ENCODE data around the gene EBF4.
A peak's percentile ranks its signal among the peaks of the same experiment; 100 is the strongest.

The EBF4 gene

GRCh38 chr20:2692036-2692885 is at the start of gene EBF4:
Gene EBF4, plus strand, starts transcription at chr20:2692780. Its CDS starts 866 bp downstream, at chr20:2693646.
- H3K9me3 Mint-ChIP-seq = no peaks in the 10 kb centered on the region
- peaks cover 50% of the 10 kb centered on the region for H3K27me3 Mint-ChIP-seq
- peak; percentile 52 for DNase-seq
- H3K27ac Mint-ChIP-seq = peak within 1 kb of the TSS; percentile 70
- H3K4me3 Mint-ChIP-seq = peak within 1 kb of the TSS; percentile 76
- H3K36me3 Mint-ChIP-seq (ENCODE audit: low read depth) = no peaks in the 10 kb centered on the region
- H3K4me1 Mint-ChIP-seq (ENCODE audit: low read depth) = peaks cover 20% of the 10 kb centered on the region

GRCh38 chr20:2643708-2644107 is 48.9 kb upstream of the EBF4 start:
- Mint-ChIP-seq H3K27me3 (no peaks in the 10 kb centered on the region), H3K27ac (no peak overlapping the region), H3K36me3 (ENCODE audit: low read depth) (peaks cover 18% of the 10 kb centered on the region), H3K4me3 (no peak overlapping the region), H3K9me3 (no peaks in the 10 kb centered on the region), H3K4me1 (ENCODE audit: low read depth) (peaks cover 7% of the 10 kb centered on the region)
- no peak for DNase-seq

GRCh38 chr20:2651772-2652723 is 40.5 kb upstream of the EBF4 start, which contains the start of gene NOP56:
Gene NOP56, plus strand, starts transcription at chr20:2652632. Its CDS starts 29 bp downstream, at chr20:2652661.
- Mint-ChIP-seq H3K27ac (peak within 1 kb of the TSS; percentile 96), H3K4me1 (ENCODE audit: low read depth) (peaks cover 48% of the 10 kb centered on the region), H3K27me3 (no peaks in the 10 kb centered on the region), H3K4me3 (peak within 1 kb of the TSS; percentile 91), H3K9me3 (no peaks in the 10 kb centered on the region), H3K36me3 (ENCODE audit: low read depth) (peaks cover 60% of the 10 kb centered on the region)
- peak; percentile 99 for DNase-seq

GRCh38 chr20:2652724-2653555 is 39.6 kb upstream of the EBF4 start:
- Mint-ChIP-seq H3K4me1 (ENCODE audit: low read depth) (peaks cover 50% of the 10 kb centered on the region), H3K4me3 (peak overlapping the region; percentile 91), H3K27ac (peak overlapping the region; percentile 96), H3K27me3 (no peaks in the 10 kb centered on the region), H3K36me3 (ENCODE audit: low read depth) (peaks cover 68% of the 10 kb centered on the region), H3K9me3 (no peaks in the 10 kb centered on the region)
- no peak for DNase-seq

- peak overlapping the region; percentile 96 for H3K27ac Mint-ChIP-seq
- peaks cover 50% of the 10 kb centered on the region for H3K4me1 Mint-ChIP-seq (ENCODE audit: low read depth)
- DNase-seq = no peak
- H3K4me3 Mint-ChIP-seq = peak overlapping the region; percentile 91
- H3K36me3 Mint-ChIP-seq (ENCODE audit: low read depth) = peaks cover 77% of the 10 kb centered on the region
- H3K9me3 Mint-ChIP-seq = no peaks in the 10 kb centered on the region
- no peaks in the 10 kb centered on the region for H3K27me3 Mint-ChIP-seq
Observed at GRCh38 chr20:2653556-2654383, 38.8 kb upstream of the EBF4 start.

- H3K4me1 Mint-ChIP-seq (ENCODE audit: low read depth) = peaks cover 49% of the 10 kb centered on the region
- no peak for DNase-seq
- H3K4me3 Mint-ChIP-seq = peak overlapping the region; percentile 91
- no peaks in the 10 kb centered on the region for H3K9me3 Mint-ChIP-seq
- H3K27ac Mint-ChIP-seq = peak overlapping the region; percentile 96
- peaks cover 83% of the 10 kb centered on the region for H3K36me3 Mint-ChIP-seq (ENCODE audit: low read depth)
- no peaks in the 10 kb centered on the region for H3K27me3 Mint-ChIP-seq
Observed at GRCh38 chr20:2654384-2654822, 38.2 kb upstream of the EBF4 start.

- Mint-ChIP-seq H3K4me3 (peak overlapping the region; percentile 91), H3K27me3 (no peaks in the 10 kb centered on the region), H3K36me3 (ENCODE audit: low read depth) (peaks cover 87% of the 10 kb centered on the region), H3K27ac (peak overlapping the region; percentile 96), H3K9me3 (no peaks in the 10 kb centered on the region), H3K4me1 (ENCODE audit: low read depth) (peaks cover 46% of the 10 kb centered on the region)
- DNase-seq = no peak
Observed at GRCh38 chr20:2654831-2655230, 37.7 kb upstream of the EBF4 start.

- H3K4me3 Mint-ChIP-seq = peak overlapping the region; percentile 91
- H3K27me3 Mint-ChIP-seq = no peaks in the 10 kb centered on the region
- peak overlapping the region; percentile 96 for H3K27ac Mint-ChIP-seq
- no peaks in the 10 kb centered on the region for H3K9me3 Mint-ChIP-seq
- no peak for DNase-seq
- H3K36me3 Mint-ChIP-seq (ENCODE audit: low read depth) = peaks cover 87% of the 10 kb centered on the region
- peaks cover 42% of the 10 kb centered on the region for H3K4me1 Mint-ChIP-seq (ENCODE audit: low read depth)
Observed at GRCh38 chr20:2655331-2656116, 37.1 kb upstream of the EBF4 start.

- Mint-ChIP-seq H3K36me3 (ENCODE audit: low read depth) (peaks cover 92% of the 10 kb centered on the region), H3K9me3 (no peaks in the 10 kb centered on the region), H3K27ac (peak overlapping the region; percentile 96), H3K27me3 (no peaks in the 10 kb centered on the region), H3K4me1 (ENCODE audit: low read depth) (peaks cover 41% of the 10 kb centered on the region), H3K4me3 (peak overlapping the region; percentile 91)
- no peak for DNase-seq
Observed at GRCh38 chr20:2656471-2657117, 36.0 kb upstream of the EBF4 start.

- Mint-ChIP-seq H3K9me3 (no peaks in the 10 kb centered on the region), H3K27me3 (no peaks in the 10 kb centered on the region), H3K4me1 (ENCODE audit: low read depth) (peaks cover 46% of the 10 kb centered on the region), H3K4me3 (peak overlapping the region; percentile 91), H3K36me3 (ENCODE audit: low read depth) (peaks cover 96% of the 10 kb centered on the region), H3K27ac (peak overlapping the region; percentile 96)
- DNase-seq = no peak
Observed at GRCh38 chr20:2657241-2657640, 35.3 kb upstream of the EBF4 start.

GRCh38 chr20:2657674-2658073 is 34.9 kb upstream of the EBF4 start:
- Mint-ChIP-seq H3K27ac (peak overlapping the region; percentile 96), H3K4me3 (peak overlapping the region; percentile 91), H3K36me3 (ENCODE audit: low read depth) (peaks cover 97% of the 10 kb centered on the region), H3K9me3 (no peaks in the 10 kb centered on the region), H3K27me3 (no peaks in the 10 kb centered on the region), H3K4me1 (ENCODE audit: low read depth) (peaks cover 48% of the 10 kb centered on the region)
- no peak for DNase-seq
